Hematopoietic multipotent progenitor cell (in vitro differentiated cells): ENCODE measurements around the gene CDR2L. TPM values are rescaled to one million over a fixed set of nuclear protein-coding genes. Genes with fewer than 3 reads are reported as not detected.
"Not testable (repeated sequence)": the region's sequence is repeated elsewhere in the genome, so short reads cannot be mapped to it uniquely, and the experiment has no call there.

Experiments used
- DNase-seq, 3 donors: peaks; one replicate each; pipeline ENCODE4 v3.0.0-alpha.2; 2011 to 2015; ENCODE audit warnings: low read depth in 2 of 3, low spot score in 2 of 3
- total RNA-seq: library from RNA; depleted of rRNA; stranded (reverse); fragments of >200 nt; gene quantifications from one replicate; pipeline ENCODE4 v1.2.3, GENCODE V29; 2012

CDR2L gene
- total RNA-seq, 1 donor: 2.2 TPM

GRCh38 chr17:74979408-74980146, 7.9 kb upstream of the CDR2L start:
- no peak for DNase-seq

- DNase-seq: no peak
Measured at GRCh38 chr17:74981318-74981978, 6.0 kb upstream of the CDR2L start.

GRCh38 chr17:74981979-74982662, 5.3 kb upstream of the CDR2L start:
- DNase-seq: peak; percentile 66 to 83 (median 76)

- DNase-seq: not testable (repeated sequence)
Measured at GRCh38 chr17:74982663-74983313, 4.6 kb upstream of the CDR2L start.

- DNase-seq: no peak
Measured at GRCh38 chr17:74986206-74986576, 1.2 kb upstream of the CDR2L start.

GRCh38 chr17:74987909-74988711, 678 bp downstream of the CDR2L start:
- DNase-seq: peak in 1 of 3 donors; percentile 50

- DNase-seq: no peak
Measured at GRCh38 chr17:74990581-74991105, 3.2 kb downstream of the CDR2L start.

GRCh38 chr17:74992223-74992622, 4.8 kb downstream of the CDR2L start:
- DNase-seq: no peak

- DNase-seq: no peak
Measured at GRCh38 chr17:74994440-74994839, 7.0 kb downstream of the CDR2L start.

GRCh38 chr17:74995847-74996246, 8.4 kb downstream of the CDR2L start:
- no peak for DNase-seq

- DNase-seq: no peak
Measured at GRCh38 chr17:74998783-74999182, 11.4 kb downstream of the CDR2L start.

GRCh38 chr17:74999523-74999922, 12.1 kb downstream of the CDR2L start:
- no peak for DNase-seq

GRCh38 chr17:75001915-75002843, 14.7 kb downstream of the CDR2L start:
- DNase-seq: peak in 1 of 3 donors; percentile 42

GRCh38 chr17:75003070-75003956, 15.9 kb downstream of the CDR2L start:
- no peak for DNase-seq

GRCh38 chr17:75003957-75004355, 16.5 kb downstream of the CDR2L start:
- no peak for DNase-seq

GRCh38 chr17:75004371-75004770, 16.9 kb downstream of the CDR2L start:
- no peak for DNase-seq

GRCh38 chr17:75005291-75005690, 17.9 kb downstream of the CDR2L start:
- no peak for DNase-seq

GRCh38 chr17:75006084-75006483, 18.7 kb downstream of the CDR2L start:
- DNase-seq: not testable (repeated sequence)
